Trophoblast cell (in vitro differentiated cells and primary cell): ENCODE results near the gene RASAL3.

Experiments
- DNase-seq, 2 donors: peaks; one replicate each; pipeline ENCODE4 v3.0.0-alpha.2; 2016
- H2AFZ ChIP-seq: 2 replicates; pipeline ENCODE4 v1.6.1; 2013; ENCODE audit warnings: low read length, moderate library complexity, mild to moderate bottlenecking; ENCODE audit not compliant: insufficient read depth, poor library complexity
- H2AK5ac ChIP-seq: 2 replicates; pipeline ENCODE4 v1.6.1; 2013; ENCODE audit warnings: mild to moderate bottlenecking, low read length
- H2BK120ac ChIP-seq: 2 replicates; pipeline ENCODE4 v1.6.1; 2013; ENCODE audit warnings: low read length, mild to moderate bottlenecking, moderate library complexity; ENCODE audit not compliant: insufficient read depth, poor library complexity
- H2BK12ac ChIP-seq: 2 replicates; pipeline ENCODE4 v1.6.1; 2013; ENCODE audit warnings: mild to moderate bottlenecking, low read length, moderate library complexity
- H2BK5ac ChIP-seq: 2 replicates; pipeline ENCODE4 v1.6.1; 2013; ENCODE audit warnings: low read length, low read depth, moderate library complexity, mild to moderate bottlenecking; ENCODE audit not compliant: poor library complexity
- H3K14ac ChIP-seq: 2 replicates; pipeline ENCODE4 v1.6.1; 2013; ENCODE audit warnings: mild to moderate bottlenecking, low read length
- H3K18ac ChIP-seq: 2 replicates; pipeline ENCODE4 v1.6.1; 2013; ENCODE audit warnings: mild to moderate bottlenecking, low read length
- H3K23ac ChIP-seq: 2 replicates; pipeline ENCODE4 v1.6.1; 2013; ENCODE audit warnings: low read length
- H3K27ac ChIP-seq: 2 replicates; pipeline ENCODE4 v1.5.1; 2013; ENCODE audit warnings: low read depth, mild to moderate bottlenecking, inconsistent platforms, low read length, moderate library complexity
- H3K27me3 ChIP-seq: 2 replicates; pipeline ENCODE4 v1.6.1; 2013; ENCODE audit warnings: inconsistent platforms, mild to moderate bottlenecking, low read length, moderate library complexity; ENCODE audit not compliant: insufficient read depth
- H3K36me3 ChIP-seq, 2 experiments: 1 replicate in 1 of 2; 2 replicates in 1 of 2; pipeline ENCODE4 v1.6.1; 2013; ENCODE audit warnings: low read length in 2 of 2, mild to moderate bottlenecking in 2 of 2, moderate library complexity in 1 of 2; ENCODE audit not compliant: insufficient read depth in 2 of 2, control insufficient read depth in 1 of 2
- H3K4ac ChIP-seq: 2 replicates; pipeline ENCODE4 v1.6.1; 2013; ENCODE audit warnings: low read depth, mild to moderate bottlenecking, low read length, moderate library complexity
- H3K4me1 ChIP-seq, 2 experiments: 1 replicate in 1 of 2; 2 replicates in 1 of 2; pipeline ENCODE4 v1.6.1; 2013; ENCODE audit warnings: low read length in 2 of 2, mild to moderate bottlenecking in 2 of 2, moderate library complexity in 1 of 2; ENCODE audit not compliant: insufficient read depth in 2 of 2, control insufficient read depth in 1 of 2
- H3K4me2 ChIP-seq: 2 replicates; pipeline ENCODE4 v1.6.1; 2013; ENCODE audit warnings: inconsistent platforms, mild to moderate bottlenecking, low read length, moderate library complexity
- H3K4me3 ChIP-seq: 2 replicates; pipeline ENCODE4 v1.5.1; 2013; ENCODE audit warnings: mild to moderate bottlenecking, low read depth, low read length, inconsistent platforms
- H3K79me1 ChIP-seq: one replicate; pipeline ENCODE4 v1.6.1; 2013; ENCODE audit warnings: low read length
- H3K79me2 ChIP-seq: 2 replicates; pipeline ENCODE4 v1.6.1; 2013; ENCODE audit warnings: low read length, mild to moderate bottlenecking; ENCODE audit not compliant: control insufficient read depth, insufficient read depth, poor library complexity
- H3K9ac ChIP-seq: 2 replicates; pipeline ENCODE4 v1.6.1; 2013; ENCODE audit warnings: mild to moderate bottlenecking, low read length
- H3K9me3 ChIP-seq: 2 replicates; pipeline ENCODE4 v1.6.1; 2013; ENCODE audit warnings: low read depth, mild to moderate bottlenecking, control low read depth, inconsistent platforms, low read length; ENCODE audit not compliant: insufficient read depth
- H4K12ac ChIP-seq: 2 replicates; pipeline ENCODE4 v1.6.1; 2013; ENCODE audit warnings: low read depth, mild to moderate bottlenecking, low read length, moderate library complexity
- H4K8ac ChIP-seq: 2 replicates; pipeline ENCODE4 v1.6.1; 2013; ENCODE audit warnings: low read depth, mild to moderate bottlenecking, low read length, moderate library complexity
- H4K91ac ChIP-seq: one replicate; pipeline ENCODE4 v1.6.1; 2013; ENCODE audit warnings: low read depth, mild to moderate bottlenecking, low read length, moderate library complexity
- WGBS: extraction: QIAGEN DNeasy Blood & Tissue Kit; methylation state at CpG from one replicate; pipeline ENCODE4 v1.1.7; 2013; ENCODE audit warnings: missing lambda C conversion rate; ENCODE audit not compliant: insufficient read length, insufficient coverage; ENCODE audit errors: extremely low coverage; 5-methylcytosine and 5-hydroxymethylcytosine counted together

The RASAL3 gene

GRCh38 chr19:15438577-15438976 lies 25.8 kb downstream of the RASAL3 start:
- H3K4me2 ChIP-seq: no peak overlapping the region
- no peak overlapping the region for H2AK5ac ChIP-seq
- WGBS: no CpG with 5 or more reads among the region's 27 CpGs
- no peaks in the 10 kb centered on the region for H3K36me3 ChIP-seq
- no peak overlapping the region for H3K4me3 ChIP-seq
- no peak overlapping the region for H3K27ac ChIP-seq
- H3K4me1 ChIP-seq: peaks cover 0 to under 1% of the 10 kb centered on the region in 2 experiments
- no peak overlapping the region for H4K12ac ChIP-seq
- no peak overlapping the region for H4K91ac ChIP-seq
- H2AFZ ChIP-seq: no peak overlapping the region
- no peak for DNase-seq
- H3K9ac ChIP-seq: no peak overlapping the region
- H2BK5ac ChIP-seq: no peak overlapping the region
- no peak overlapping the region for H2BK12ac ChIP-seq
- H3K4ac ChIP-seq: no peak overlapping the region
- no peak overlapping the region for H3K14ac ChIP-seq
- no peak overlapping the region for H3K18ac ChIP-seq
- peaks cover 2% of the 10 kb centered on the region for H3K9me3 ChIP-seq
- H3K79me2 ChIP-seq: no peaks in the 10 kb centered on the region
- H3K79me1 ChIP-seq: no peaks in the 10 kb centered on the region
- H3K23ac ChIP-seq: no peak overlapping the region
- no peaks in the 10 kb centered on the region for H3K27me3 ChIP-seq
- no peak overlapping the region for H4K8ac ChIP-seq
- H2BK120ac ChIP-seq: no peak overlapping the region

DNA sequence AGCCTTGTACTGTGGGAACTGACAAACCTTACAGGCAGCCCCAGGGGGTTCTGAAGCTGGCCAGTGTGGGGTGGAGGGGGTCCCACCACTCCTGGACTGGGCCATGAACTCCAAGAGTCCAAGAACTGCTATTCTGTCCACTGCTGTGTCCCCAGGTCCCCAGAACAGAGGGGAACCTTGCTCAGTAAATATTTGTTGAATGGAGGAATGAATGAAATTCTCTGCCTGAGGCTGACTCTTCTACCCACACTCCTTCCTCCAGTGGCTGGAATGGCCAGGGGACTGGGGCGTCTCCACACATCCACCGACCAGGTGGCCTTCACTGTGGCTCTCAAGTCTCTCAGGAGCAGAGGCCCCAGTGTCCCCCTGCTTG lies 26.2 kb downstream of the RASAL3 start:
- no peak overlapping the region for H4K91ac ChIP-seq
- H3K27me3 ChIP-seq: no peaks in the 10 kb centered on the region
- H3K14ac ChIP-seq: no peak overlapping the region
- peaks cover 2% of the 10 kb centered on the region for H3K9me3 ChIP-seq
- no CpG with 5 or more reads among the region's 2 CpGs for WGBS
- H3K36me3 ChIP-seq: no peaks in the 10 kb centered on the region
- no peak overlapping the region for H4K12ac ChIP-seq
- no peaks in the 10 kb centered on the region for H3K79me2 ChIP-seq
- H2BK5ac ChIP-seq: no peak overlapping the region
- H4K8ac ChIP-seq: no peak overlapping the region
- H2BK120ac ChIP-seq: no peak overlapping the region
- no peak overlapping the region for H2AFZ ChIP-seq
- no peak overlapping the region for H2AK5ac ChIP-seq
- H3K18ac ChIP-seq: no peak overlapping the region
- peaks cover 3 to 4% of the 10 kb centered on the region in 2 experiments for H3K4me1 ChIP-seq
- H3K79me1 ChIP-seq: no peaks in the 10 kb centered on the region
- H3K27ac ChIP-seq: no peak overlapping the region
- no peak overlapping the region for H3K9ac ChIP-seq
- H3K4me3 ChIP-seq: no peak overlapping the region
- no peak overlapping the region for H3K4me2 ChIP-seq
- no peak overlapping the region for H3K4ac ChIP-seq
- no peak overlapping the region for H2BK12ac ChIP-seq
- no peak overlapping the region for H3K23ac ChIP-seq
- peak; percentile 14 to 52 for DNase-seq

- H3K79me1 ChIP-seq: peaks cover 4% of the 10 kb centered on the region
- no peak overlapping the region for H3K27ac ChIP-seq
- no peak overlapping the region for H3K18ac ChIP-seq
- no peak overlapping the region for H4K91ac ChIP-seq
- H2AK5ac ChIP-seq: no peak overlapping the region
- H2AFZ ChIP-seq: no peak overlapping the region
- H2BK12ac ChIP-seq: no peak overlapping the region
- H3K36me3 ChIP-seq: no peaks in the 10 kb centered on the region
- no peak overlapping the region for H3K9ac ChIP-seq
- no peak overlapping the region for H2BK120ac ChIP-seq
- H4K8ac ChIP-seq: no peak overlapping the region
- H3K79me2 ChIP-seq: peaks cover 2% of the 10 kb centered on the region
- H3K4me1 ChIP-seq: peaks cover 3 to 4% of the 10 kb centered on the region in 2 experiments
- no peak overlapping the region for H3K4me2 ChIP-seq
- H3K23ac ChIP-seq: no peak overlapping the region
- no peak for DNase-seq
- WGBS: no CpG with 5 or more reads among the region's 10 CpGs
- no peak overlapping the region for H4K12ac ChIP-seq
- H3K27me3 ChIP-seq: no peaks in the 10 kb centered on the region
- H2BK5ac ChIP-seq: no peak overlapping the region
- peaks cover 2% of the 10 kb centered on the region for H3K9me3 ChIP-seq
- no peak overlapping the region for H3K14ac ChIP-seq
- H3K4me3 ChIP-seq: no peak overlapping the region
- no peak overlapping the region for H3K4ac ChIP-seq
Observed at GRCh38 chr19:15437355-15438123, 26.8 kb downstream of the RASAL3 start.

DNA sequence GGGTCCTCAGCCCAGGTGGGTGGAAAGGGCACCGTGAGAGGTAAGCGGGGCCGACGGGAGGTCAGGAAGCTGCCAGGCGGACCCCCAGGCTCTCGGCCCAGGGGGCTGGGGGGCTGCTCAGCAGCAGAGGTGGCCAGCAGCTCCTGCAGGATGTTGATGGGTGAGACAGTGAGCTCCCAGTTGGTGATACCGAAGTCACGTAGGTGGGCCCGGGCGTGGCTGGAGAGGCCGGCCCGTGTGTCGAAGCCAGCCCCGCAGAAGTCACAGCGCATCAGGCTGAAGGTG lies 27.6 kb downstream of the RASAL3 start:
- H3K4me3 ChIP-seq: no peak overlapping the region
- no peak overlapping the region for H4K12ac ChIP-seq
- no peak overlapping the region for H3K27ac ChIP-seq
- no peak overlapping the region for H3K4ac ChIP-seq
- no peak overlapping the region for H3K18ac ChIP-seq
- H3K23ac ChIP-seq: no peak overlapping the region
- no CpG with 5 or more reads among the region's 15 CpGs for WGBS
- no peak overlapping the region for H4K91ac ChIP-seq
- no peak overlapping the region for H2BK120ac ChIP-seq
- peaks cover 2% of the 10 kb centered on the region for H3K9me3 ChIP-seq
- no peaks in the 10 kb centered on the region for H3K36me3 ChIP-seq
- no peak overlapping the region for H3K14ac ChIP-seq
- H2BK5ac ChIP-seq: no peak overlapping the region
- H3K9ac ChIP-seq: no peak overlapping the region
- no peak overlapping the region for H3K4me2 ChIP-seq
- H2AFZ ChIP-seq: no peak overlapping the region
- H3K79me2 ChIP-seq: peaks cover 7% of the 10 kb centered on the region
- no peak for DNase-seq
- no peak overlapping the region for H4K8ac ChIP-seq
- H2AK5ac ChIP-seq: no peak overlapping the region
- H2BK12ac ChIP-seq: no peak overlapping the region
- H3K4me1 ChIP-seq: peaks cover 4 to 5% of the 10 kb centered on the region in 2 experiments
- peaks cover 9% of the 10 kb centered on the region for H3K79me1 ChIP-seq
- H3K27me3 ChIP-seq: no peaks in the 10 kb centered on the region
